Esophagus muscularis mucosa (tissue), 4 donors: ENCODE results near the gene COLEC12.

ENCODE experiments used
- CTCF ChIP-seq, 3 experiments: fragments of 200-600 bp in 2 of 3; fragments of 450-650 bp in 1 of 3; sonication (generic) in 2 of 3; IDR thresholded peaks; one replicate each; pipeline ENCODE4 v1.5.1; 2017 to 2019; ENCODE audit warnings: antibody characterized with exemption in 3 of 3, mild to moderate bottlenecking in 2 of 3, moderate library complexity in 1 of 3
- EP300 ChIP-seq: sonication (generic); formaldehyde crosslinking; IDR thresholded peaks from one replicate; pipeline ENCODE4 v1.6.1; 2017; ENCODE audit warnings: antibody characterized with exemption
- POLR2A ChIP-seq: fragments of 450-650 bp; IDR thresholded peaks from one replicate; pipeline ENCODE4 v1.6.1; 2017; ENCODE audit warnings: antibody characterized with exemption, moderate library complexity, mild to moderate bottlenecking, low read depth

GRCh38 chr18:495017-495416 lies 5.5 kb downstream of the COLEC12 start:
- TF ChIP-seq CTCF (IDR thresholded peaks at IDR 0.05) (no peak), EP300 (no peak), POLR2A (no peak)
